Osteocyte (in vitro differentiated cells): ENCODE results near the gene DISP3. TPM values are rescaled to one million over a fixed set of nuclear protein-coding genes. Genes with fewer than 3 reads are reported as not detected.

Source experiments
- DNase-seq: peaks from one replicate; pipeline ENCODE4 v3.0.0; 2021; ENCODE audit warnings: mixed read lengths; ENCODE audit not compliant: unreplicated experiment; ENCODE audit errors: extremely low spot score
- H3K27ac Mint-ChIP-seq: one replicate; pipeline ENCODE4 v1.8.0; 2021; ENCODE audit warnings: mild to moderate bottlenecking, mixed read lengths; ENCODE audit not compliant: unreplicated experiment
- H3K27me3 Mint-ChIP-seq: one replicate; pipeline ENCODE4 v1.8.0; 2021; ENCODE audit warnings: mixed read lengths; ENCODE audit not compliant: unreplicated experiment
- H3K36me3 Mint-ChIP-seq: one replicate; pipeline ENCODE4 v1.8.0; 2021; ENCODE audit warnings: mixed read lengths; ENCODE audit not compliant: unreplicated experiment
- H3K4me1 Mint-ChIP-seq: one replicate; pipeline ENCODE4 v1.8.0; 2021; ENCODE audit warnings: mixed read lengths; ENCODE audit not compliant: unreplicated experiment
- H3K4me3 Mint-ChIP-seq: one replicate; pipeline ENCODE4 v1.8.0; 2021; ENCODE audit warnings: mild to moderate bottlenecking, moderate library complexity, mixed read lengths; ENCODE audit not compliant: unreplicated experiment
- H3K9me3 Mint-ChIP-seq: one replicate; pipeline ENCODE4 v1.8.0; 2021; ENCODE audit warnings: mixed read lengths; ENCODE audit not compliant: unreplicated experiment
- total RNA-seq: library from RNA; stranded (reverse); gene quantifications from 2 replicates; pipeline ENCODE4 v1.2.1, GENCODE V29; 2021
- TF ChIP-seq, protein P1 (sequence below): fragments of 200-600 bp; sonication (generic); IDR thresholded peaks from 2 replicates; pipeline ENCODE4 v1.5.0; 2021; ENCODE audit warnings: antibody characterized with exemption, mild to moderate bottlenecking, moderate library complexity

Gene DISP3
- total RNA-seq, 1 donor from 2014 or later: 0.43 TPM

DNA sequence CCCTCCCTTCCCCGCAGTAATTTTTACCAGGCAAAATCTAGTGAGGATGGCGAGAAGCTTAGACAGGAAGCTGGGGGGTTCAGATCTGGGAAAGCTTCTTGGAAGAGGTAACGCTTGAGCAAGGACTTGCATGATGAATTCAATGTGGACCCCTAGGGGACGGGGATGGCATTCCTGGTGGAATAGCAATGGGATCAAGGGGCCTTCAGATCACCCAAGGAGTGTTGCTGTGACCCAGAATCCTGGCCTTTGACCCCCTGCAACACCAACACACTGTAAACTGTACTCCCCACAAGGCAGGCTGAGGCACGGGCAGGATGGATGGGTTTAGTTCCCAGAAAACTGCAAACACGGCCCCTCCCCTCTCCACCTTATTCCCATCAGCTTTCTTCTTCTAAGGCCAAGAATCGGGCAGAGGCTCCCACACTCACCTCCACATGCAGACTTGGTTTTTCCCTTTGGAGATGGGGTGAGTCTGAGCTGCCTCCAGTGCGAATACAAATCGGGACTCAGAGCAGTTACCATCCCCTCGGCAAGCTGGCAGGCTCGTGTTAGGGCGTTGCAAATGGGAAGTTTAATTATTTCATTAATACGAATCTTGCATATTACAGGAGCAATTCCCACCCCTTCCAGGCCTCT, 20.1 kb downstream of the DISP3 start:
- TF ChIP-seq, protein P1, sequence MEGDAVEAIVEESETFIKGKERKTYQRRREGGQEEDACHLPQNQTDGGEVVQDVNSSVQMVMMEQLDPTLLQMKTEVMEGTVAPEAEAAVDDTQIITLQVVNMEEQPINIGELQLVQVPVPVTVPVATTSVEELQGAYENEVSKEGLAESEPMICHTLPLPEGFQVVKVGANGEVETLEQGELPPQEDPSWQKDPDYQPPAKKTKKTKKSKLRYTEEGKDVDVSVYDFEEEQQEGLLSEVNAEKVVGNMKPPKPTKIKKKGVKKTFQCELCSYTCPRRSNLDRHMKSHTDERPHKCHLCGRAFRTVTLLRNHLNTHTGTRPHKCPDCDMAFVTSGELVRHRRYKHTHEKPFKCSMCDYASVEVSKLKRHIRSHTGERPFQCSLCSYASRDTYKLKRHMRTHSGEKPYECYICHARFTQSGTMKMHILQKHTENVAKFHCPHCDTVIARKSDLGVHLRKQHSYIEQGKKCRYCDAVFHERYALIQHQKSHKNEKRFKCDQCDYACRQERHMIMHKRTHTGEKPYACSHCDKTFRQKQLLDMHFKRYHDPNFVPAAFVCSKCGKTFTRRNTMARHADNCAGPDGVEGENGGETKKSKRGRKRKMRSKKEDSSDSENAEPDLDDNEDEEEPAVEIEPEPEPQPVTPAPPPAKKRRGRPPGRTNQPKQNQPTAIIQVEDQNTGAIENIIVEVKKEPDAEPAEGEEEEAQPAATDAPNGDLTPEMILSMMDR: no peak
- Mint-ChIP-seq H3K27me3 (peaks cover 4% of the 10 kb centered on the region), H3K4me3 (no peak overlapping the region), H3K9me3 (peaks cover 14% of the 10 kb centered on the region), H3K36me3 (no peaks in the 10 kb centered on the region), H3K4me1 (no peaks in the 10 kb centered on the region), H3K27ac (no peak overlapping the region)
- no peak for DNase-seq

DNA sequence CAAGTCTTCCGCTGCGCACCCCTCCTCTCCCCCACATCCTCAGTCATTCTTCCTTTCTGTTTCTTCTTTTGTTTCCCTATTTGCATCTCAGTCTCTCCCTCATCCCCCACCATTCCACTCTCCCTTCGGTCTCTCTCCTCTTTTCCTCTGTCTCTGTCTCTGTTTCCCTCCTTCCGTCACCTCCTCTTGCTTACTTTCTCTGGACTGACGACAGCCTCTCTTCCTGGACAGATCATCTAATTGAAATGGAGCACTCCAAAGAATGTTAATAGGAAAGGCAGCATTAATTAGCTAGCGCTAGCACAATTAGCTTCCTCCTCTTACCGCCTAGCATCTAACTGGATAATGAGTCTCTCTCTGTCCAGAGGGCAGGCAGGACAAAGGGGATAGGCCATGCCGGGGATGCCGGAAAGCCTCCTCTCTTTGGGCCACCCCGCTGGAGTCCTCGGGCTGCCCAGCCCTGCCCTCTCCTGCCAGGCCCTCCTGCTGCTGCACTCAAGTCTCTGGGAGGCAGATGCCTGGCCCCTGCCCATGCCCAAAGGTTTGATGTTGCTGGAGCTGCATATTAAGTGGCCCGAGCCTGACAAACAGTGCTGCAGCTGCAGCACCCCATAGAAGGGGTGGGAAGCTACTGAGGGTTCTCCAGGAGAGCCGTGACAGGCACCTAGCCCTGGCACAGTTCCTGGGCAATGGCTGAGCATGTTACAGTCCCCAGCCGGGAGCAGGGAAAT, 20.8 kb downstream of the DISP3 start:
- H3K36me3 Mint-ChIP-seq: no peaks in the 10 kb centered on the region
- H3K27me3 Mint-ChIP-seq: peaks cover 4% of the 10 kb centered on the region
- no peak overlapping the region for H3K27ac Mint-ChIP-seq
- no peak overlapping the region for H3K4me3 Mint-ChIP-seq
- TF ChIP-seq, protein P1: no peak
- H3K9me3 Mint-ChIP-seq: peaks cover 14% of the 10 kb centered on the region
- H3K4me1 Mint-ChIP-seq: no peaks in the 10 kb centered on the region
- no peak for DNase-seq

DNA sequence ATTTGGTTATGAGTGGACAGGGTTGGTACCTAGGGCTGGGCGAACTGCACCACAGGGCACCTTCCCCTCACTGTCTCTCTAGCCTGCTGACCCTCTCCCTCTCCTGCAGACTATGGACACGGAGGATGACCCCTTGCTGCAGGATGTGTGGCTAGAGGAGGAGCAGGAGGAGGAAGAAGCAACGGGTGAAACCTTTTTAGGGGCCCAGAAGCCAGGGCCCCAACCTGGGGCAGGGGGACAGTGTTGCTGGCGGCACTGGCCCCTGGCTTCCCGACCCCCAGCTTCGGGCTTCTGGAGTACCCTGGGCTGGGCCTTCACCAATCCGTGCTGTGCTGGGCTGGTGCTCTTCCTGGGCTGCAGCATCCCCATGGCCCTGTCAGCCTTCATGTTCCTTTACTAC, 21.9 kb downstream of the DISP3 start:
- no peak for DNase-seq
- Mint-ChIP-seq H3K27me3 (peaks cover 4% of the 10 kb centered on the region), H3K9me3 (peaks cover 23% of the 10 kb centered on the region), H3K4me1 (no peaks in the 10 kb centered on the region), H3K4me3 (no peak overlapping the region), H3K36me3 (no peaks in the 10 kb centered on the region), H3K27ac (no peak overlapping the region)
- TF ChIP-seq, protein P1: no peak

DNA sequence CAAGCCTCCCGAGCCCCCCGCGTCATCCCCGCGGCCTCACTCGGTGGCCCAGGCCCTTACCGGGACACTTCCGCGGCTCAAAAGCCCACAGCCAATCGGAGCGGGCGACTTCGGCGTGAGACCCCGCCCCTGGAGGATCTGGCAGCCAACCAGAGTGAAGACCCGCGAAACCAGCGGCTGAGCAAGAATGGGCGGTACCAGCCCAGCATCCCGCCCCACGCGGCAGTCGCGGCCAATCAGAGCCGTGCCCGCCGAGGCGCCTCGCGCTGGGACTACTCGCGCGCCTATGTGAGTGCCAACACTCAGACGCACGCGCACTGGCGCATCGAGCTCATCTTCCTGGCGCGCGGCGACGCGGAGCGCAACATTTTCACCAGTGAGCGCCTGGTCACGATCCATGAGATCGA, 22.5 kb downstream of the DISP3 start:
- TF ChIP-seq, protein P1: no peak
- Mint-ChIP-seq H3K27me3 (peaks cover 4% of the 10 kb centered on the region), H3K36me3 (peaks cover 3% of the 10 kb centered on the region), H3K4me3 (no peak overlapping the region), H3K9me3 (peaks cover 29% of the 10 kb centered on the region), H3K4me1 (no peaks in the 10 kb centered on the region), H3K27ac (no peak overlapping the region)
- DNase-seq: no peak

DNA sequence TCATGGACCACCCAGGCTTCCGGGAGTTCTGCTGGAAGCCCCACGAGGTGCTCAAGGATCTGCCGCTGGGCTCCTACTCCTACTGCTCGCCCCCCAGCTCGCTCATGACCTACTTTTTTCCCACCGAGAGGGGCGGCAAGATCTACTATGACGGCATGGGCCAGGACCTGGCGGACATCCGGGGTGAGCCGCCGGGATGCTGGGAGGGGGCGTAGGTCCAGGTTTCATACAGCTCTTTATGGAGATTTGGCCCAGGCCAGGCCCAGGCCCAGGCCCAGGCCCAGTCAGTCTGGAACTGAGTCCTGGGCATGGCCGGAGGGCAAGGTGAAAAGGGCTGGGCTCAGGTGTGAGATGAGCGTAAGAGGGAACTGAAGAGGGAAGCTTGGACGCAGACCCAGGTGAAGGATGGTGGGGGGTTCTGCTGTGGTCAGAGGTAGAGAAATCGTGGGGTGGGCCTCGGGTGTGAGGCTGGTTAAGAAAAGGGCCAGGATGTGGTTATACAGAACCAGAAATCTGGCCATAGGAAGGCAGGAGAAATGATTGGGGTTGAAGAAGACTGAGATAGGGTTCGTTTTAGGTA, 23.0 kb downstream of the DISP3 start:
- H3K27me3 Mint-ChIP-seq: peaks cover 4% of the 10 kb centered on the region
- peaks cover 29% of the 10 kb centered on the region for H3K9me3 Mint-ChIP-seq
- H3K4me1 Mint-ChIP-seq: no peaks in the 10 kb centered on the region
- H3K36me3 Mint-ChIP-seq: peaks cover 3% of the 10 kb centered on the region
- no peak overlapping the region for H3K4me3 Mint-ChIP-seq
- TF ChIP-seq, protein P1: no peak
- DNase-seq: no peak
- no peak overlapping the region for H3K27ac Mint-ChIP-seq
